ENCODE measurements around the gene HDAC4.

Gene HDAC4

DNA sequence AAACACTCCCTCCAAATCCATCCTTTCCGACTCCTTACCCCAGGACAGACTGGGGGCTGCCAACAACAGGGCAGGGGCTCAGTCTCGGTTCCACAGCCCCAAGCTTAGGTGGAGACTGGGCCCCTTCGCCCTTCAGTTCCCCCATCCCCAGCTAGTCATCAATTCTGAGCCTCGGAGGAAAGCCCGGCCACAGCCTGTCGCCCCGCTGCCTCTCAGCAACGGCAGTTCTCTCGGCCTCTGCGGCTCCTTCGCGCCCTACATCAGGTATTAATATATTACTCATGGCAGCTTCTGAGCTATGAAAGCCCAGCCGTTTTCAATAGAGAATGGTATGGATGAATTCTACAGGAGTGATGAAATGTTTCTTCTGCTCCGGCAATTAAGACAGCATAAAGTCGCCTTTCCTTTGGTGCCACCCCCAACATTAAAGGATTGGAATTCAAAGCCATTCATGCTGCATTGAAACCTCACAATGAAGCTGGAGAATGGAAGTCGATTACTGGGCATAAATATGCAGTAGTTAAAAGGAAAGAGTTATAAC, 2.8 kb downstream of the HDAC4 start:
- DNase-seq (ENCODE audit: low read depth in 2 of 2): no peak

DNA sequence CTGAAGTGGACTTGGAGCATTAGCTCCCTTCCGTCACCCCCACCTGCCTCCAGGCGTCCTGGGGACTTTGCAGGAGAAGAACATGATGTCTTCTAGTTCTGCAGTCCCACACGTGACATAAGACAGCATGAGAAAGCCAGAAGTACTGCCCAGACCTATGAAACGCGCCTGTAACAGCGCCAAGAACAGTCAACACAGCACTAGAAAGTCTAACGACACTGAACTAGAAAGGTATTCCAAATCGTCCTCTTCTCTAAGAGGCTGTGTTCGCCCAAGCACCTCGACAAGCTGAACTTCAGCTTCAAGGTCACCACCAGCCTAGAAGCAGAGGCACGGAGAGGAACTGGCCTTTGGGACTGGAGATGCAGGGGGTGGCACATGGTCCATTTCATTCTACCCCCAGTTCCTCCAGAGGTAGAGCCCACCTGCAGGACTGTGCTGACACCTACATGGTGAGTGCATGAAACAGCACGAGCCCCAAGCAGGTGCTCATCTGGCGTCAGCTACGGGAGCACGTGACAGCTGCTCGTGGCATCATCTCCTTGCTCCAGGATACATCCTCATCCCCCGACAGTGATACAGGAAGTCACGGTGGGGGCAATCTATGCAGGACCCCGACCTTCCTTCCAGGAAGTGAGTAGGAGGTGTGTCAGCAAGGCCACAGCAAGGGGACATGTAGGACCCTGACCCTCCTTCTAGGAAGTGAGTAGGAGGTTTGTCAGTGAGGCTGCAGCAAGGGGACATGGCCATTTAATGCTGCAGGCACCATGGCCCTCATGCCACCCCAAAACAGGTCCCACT, 3.7 kb downstream of the HDAC4 start:
- DNase-seq (ENCODE audit: low read depth in 2 of 2): no peak

GRCh38 chr2:239395524-239395923, 5.3 kb downstream of the HDAC4 start:
- DNase-seq (ENCODE audit: low read depth in 2 of 2): no peak

- DNase-seq (ENCODE audit: low read depth in 2 of 2): no peak
Measured at GRCh38 chr2:239394978-239395377, 5.8 kb downstream of the HDAC4 start.

- DNase-seq (ENCODE audit: low read depth in 2 of 2): no peak
Measured at GRCh38 chr2:239394346-239394945, 6.4 kb downstream of the HDAC4 start.

DNA sequence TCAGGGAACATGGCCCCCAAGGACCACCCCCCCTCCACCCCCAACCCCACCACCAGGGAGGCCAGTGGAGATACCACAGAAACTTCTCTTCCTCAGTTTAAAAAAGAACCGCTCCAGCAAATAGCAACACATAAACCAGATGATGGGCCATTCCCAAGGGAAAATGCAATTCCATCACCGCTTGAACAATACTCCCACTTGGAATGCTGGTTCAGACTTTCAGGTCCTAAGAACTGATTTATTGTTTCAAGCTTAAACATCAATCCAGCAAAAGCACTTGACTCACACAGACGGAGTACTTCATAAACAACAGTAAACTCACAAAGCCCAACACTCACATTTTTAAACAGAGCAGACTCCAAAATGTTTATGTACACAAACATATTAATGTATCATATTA, 6.9 kb downstream of the HDAC4 start:
- no peak for DNase-seq (ENCODE audit: low read depth in 2 of 2)

- no peak for DNase-seq (ENCODE audit: low read depth in 2 of 2)
Measured at GRCh38 chr2:239393388-239393940, 7.4 kb downstream of the HDAC4 start.

- DNase-seq (ENCODE audit: low read depth in 2 of 2): no peak
Measured at GRCh38 chr2:239392688-239393387, 8.0 kb downstream of the HDAC4 start.

DNA sequence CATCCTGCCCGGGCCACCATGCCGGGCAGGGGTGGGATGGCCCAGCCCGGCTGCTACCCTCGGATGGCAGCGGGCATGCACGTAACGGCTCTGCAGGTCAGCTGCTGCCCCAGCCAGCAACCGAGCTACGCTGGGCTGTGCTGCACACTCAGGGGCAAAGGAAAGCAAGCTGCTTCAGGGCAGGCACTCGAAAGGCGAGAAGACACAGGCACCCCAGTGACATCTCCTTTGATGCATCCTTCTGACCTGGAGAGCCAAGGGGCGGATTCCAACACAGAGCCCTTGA, 8.8 kb downstream of the HDAC4 start:
- no peak for DNase-seq (ENCODE audit: low read depth in 2 of 2)

- no peak for DNase-seq (ENCODE audit: low read depth in 2 of 2)
Measured at GRCh38 chr2:239391286-239392071, 9.3 kb downstream of the HDAC4 start.

DNA sequence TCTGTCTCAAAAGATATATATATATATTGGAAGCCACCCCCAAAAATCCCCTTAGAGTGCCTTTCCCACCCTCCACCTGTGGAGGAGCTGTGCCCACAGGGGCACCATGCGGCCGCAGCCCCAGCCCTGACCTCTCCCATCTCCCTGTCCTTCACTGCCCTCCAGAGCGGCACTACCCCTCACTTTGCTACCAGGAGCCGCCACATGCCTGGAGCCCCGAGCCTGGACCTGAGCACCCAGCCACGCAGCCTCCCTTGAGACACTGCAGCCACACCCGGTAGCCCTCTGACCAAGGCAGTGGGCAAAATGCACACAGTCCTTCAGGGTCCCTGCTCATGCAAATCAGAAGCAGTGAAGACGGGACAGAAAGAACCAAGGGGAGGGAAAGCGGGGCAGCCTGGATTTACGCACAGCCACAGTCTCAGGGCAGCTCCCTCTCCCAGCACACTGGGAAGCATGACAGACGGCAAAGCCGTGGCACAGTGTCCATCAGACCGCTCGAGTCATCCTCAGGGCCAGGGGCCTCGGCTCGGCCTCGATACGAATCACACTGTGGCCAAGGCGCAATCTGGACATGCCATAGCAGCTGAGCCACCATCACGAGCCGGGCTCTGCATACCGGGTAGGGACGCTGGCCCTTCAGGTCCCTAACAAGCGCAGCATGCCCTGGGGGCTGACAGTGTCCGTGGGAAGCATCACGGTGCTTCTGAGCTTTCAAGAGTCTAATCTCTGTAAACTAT, 10.1 kb downstream of the HDAC4 start:
- no peak for DNase-seq (ENCODE audit: low read depth in 2 of 2)

GRCh38 chr2:239389414-239390329, 11.1 kb downstream of the HDAC4 start:
- DNase-seq (ENCODE audit: low read depth in 2 of 2): no peak

DNA sequence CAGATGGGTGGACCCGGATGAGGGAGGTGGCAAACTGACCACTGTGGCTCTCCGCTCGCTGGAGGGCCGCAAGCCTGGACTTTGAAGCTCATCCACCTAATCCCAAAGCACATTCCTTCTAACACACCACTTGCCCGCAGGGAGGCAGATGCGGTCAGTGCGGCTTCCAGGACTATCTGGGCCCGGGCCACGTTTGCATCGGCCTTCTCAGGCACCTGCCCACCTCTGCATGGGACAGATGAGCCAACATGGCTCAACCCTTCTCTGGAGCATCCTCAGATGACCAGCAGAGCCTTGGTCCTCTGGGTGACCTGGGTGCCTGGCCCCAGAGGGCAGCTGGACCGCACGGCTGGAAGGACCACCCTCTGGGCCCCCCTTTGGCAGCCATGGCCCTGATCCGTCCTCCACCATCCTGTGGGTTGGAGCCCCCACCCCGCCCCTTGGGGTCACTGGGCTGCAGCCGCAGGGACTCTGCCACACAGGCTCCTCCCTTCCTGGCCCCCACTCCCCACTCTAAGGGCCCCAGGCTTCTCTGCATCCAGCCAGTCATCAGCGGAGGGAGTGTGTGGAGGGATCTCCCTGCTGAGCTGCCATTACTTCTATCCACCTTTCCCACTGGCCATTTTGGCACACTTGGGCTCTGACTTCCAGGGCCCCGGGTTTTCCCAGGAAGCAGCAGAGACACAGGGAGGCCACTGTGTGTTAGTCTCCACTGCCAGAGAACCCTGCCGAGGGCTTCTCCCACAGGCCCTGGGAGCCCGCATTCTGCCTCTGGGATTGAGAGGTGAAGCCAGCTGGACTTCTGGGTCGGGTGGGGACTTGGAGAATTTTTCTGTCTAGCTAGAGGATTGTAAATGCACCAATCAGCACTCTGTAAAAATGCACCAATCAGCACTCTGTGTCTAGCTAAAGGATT, 12.3 kb downstream of the HDAC4 start:
- DNase-seq (ENCODE audit: low read depth in 2 of 2): no peak

DNA sequence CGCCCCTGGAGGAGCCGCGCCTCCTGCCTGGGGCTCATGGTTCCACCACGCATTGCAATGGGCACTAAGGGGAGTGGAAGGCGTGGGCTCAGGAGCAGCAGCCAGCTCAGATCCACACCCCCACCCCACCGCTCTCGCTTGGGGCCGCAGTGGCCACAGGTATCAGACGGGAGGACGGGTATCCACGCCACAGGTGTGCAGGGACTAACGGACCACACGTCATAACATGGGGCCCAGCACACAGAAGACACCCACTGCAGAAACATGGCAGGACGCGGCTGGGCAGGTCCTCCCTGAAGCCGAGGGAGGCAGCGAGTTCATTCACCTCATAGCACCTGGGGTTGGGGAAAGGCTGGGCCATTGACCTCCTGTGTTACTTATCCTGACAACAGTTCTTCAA, 13.0 kb downstream of the HDAC4 start:
- DNase-seq (ENCODE audit: low read depth in 2 of 2): no peak

- DNase-seq (ENCODE audit: low read depth in 2 of 2): no peak
Measured at GRCh38 chr2:239386872-239387445, 13.9 kb downstream of the HDAC4 start.

DNA sequence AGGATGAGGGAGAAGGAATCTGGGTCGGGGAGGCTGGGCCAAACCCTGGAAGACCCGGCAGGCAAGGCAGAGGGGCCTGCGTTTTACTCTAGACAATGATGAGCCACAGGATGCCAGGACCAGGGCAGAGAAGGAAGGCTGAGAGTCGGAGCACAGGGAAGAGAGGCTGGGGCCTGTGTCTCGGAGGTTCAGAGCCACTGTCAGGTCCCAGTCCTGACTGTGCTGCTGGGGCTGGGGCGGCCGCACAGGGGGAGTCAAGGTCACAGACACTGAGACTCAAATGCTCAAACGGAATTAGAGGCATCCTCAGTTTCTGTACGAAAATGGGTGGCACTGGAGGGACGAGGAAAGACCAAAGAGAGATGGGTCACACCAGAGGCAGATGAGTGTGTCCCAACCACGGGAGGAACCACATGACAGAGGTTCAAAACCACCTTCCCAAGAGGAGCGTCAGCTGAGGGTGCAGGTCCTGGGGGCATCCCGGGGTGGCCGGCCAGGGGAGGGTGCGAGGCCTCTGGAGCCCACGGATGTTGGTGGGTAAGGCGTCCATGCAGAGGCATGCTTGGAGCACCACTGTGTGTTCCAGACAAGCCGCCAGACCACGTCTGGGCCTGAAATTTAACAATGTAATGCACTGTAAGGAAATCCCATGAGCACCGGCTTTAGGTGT, 14.7 kb downstream of the HDAC4 start:
- DNase-seq (ENCODE audit: low read depth in 2 of 2): no peak

DNA sequence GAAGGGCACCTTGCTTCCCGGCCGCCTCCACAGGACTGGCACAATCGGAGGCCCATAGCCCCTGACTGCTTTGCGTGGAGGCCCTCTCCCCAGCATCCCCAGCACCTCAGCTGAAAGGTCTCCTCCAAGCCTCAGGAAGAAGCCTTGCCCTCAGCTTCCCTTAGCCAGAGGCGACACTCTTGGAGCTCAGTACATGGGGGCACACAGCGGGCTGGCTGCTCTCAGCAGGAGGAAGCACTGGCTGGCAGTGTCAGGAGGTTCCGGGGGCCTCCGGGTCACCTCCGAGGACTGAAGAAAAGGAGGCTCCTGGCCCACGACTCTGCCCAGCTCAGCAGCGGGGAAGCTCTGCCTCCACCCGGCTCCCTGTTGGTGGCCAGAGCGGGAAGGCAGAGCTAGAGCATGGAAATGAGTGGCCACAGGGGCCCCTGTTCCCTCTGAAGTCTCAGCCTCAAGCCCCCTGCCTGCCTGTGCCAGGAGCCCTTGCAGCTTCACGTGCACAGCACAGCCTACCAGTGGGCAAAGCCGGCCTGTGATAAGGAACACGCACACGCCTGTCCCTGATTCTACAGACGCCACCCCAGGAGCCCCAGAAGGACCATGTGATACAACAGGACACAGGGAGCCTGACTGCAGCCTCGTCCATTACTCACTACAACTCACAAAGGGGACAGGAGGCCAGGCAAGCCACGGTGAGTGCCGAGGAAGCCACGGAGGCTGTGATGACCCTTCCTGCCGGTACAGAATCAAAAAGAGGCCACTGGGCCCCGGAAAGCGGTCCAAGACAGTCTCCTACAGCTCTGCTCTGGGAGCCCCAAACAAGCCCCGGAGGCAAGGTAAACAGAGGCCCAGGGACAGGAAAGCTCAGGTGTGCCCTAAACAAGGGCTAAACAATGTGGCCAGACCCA, 15.5 kb downstream of the HDAC4 start:
- no peak for DNase-seq (ENCODE audit: low read depth in 2 of 2)
